ENCODE measurements around the gene C1GALT1C1L.
A peak's percentile ranks its signal among the peaks of the same experiment; 100 is the strongest.
"Not testable (repeated sequence)": the region's sequence is repeated elsewhere in the genome, so short reads cannot be mapped to it uniquely, and the experiment has no call there.

Gene C1GALT1C1L

DNA sequence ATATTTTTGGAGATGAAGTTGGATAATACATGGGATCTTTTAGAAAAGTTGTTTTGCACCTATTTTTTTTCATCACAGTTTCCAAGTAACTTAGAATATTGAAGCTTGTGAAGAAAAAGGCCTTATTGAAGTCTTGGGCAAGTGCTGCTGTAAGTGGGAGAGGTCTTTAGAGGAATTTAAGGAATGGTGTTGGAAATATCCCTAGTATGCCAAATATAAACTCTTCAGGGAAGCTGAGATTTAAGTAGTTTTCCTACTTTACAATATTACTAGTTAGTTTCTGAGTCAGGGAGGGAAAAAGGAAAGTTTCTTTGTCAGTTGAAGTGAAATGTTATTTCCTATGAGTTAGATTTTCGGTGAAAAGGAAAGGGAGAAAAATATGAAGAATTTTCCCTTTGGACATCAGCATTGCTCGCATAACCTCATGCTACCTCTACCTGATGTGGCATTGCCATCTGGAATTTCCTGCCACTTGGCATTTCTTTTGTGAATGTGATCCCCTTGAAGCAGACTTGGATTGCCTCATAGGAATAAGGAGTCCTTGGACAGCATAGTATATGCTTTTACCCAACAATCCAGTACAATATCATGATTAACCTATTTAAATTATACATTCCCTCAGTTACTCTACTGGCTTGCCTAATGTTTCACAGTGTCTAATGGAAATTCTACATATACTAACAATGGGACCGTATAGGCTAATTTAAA, 27.1 kb downstream of the C1GALT1C1L start:
- DNase-seq: no peak

DNA sequence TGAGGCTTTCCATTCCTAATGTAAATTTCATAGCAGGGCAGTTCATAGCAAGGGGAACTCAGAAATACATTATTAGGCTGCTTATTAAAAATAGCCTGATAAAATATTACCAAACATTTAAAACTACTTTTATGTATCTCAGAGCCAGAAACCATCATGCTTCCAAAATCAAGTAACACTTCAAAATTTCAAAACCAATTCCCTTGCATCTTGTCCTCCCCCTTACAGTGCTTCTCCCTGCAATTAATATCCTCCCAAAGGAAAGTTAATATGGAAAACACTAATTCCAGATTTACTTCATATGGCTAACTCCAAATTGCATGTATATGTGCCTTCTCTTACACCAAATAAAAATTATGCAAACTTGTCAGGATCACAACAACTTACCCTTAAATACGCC, 32.5 kb downstream of the C1GALT1C1L start:
- no peak for DNase-seq

DNA sequence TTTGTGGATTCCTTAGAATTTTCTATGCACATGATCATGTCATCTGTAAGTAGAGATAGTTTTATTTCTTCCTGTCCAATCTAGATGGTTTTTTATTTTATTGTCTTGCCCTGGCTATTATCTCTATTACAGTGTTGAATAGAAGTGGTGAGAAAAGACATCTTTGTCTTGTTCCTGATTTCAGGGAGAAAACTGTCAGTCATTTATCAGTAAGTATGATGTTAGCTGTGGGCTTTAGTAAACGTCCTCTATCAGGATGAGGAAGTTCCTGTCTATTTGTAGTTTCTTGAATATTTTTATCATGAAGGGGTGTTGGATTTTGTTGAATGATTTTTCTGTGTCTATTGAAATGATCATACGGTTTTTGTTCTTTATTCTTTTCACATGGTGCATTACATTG, 33.9 kb downstream of the C1GALT1C1L start:
- no peak for DNase-seq

DNA sequence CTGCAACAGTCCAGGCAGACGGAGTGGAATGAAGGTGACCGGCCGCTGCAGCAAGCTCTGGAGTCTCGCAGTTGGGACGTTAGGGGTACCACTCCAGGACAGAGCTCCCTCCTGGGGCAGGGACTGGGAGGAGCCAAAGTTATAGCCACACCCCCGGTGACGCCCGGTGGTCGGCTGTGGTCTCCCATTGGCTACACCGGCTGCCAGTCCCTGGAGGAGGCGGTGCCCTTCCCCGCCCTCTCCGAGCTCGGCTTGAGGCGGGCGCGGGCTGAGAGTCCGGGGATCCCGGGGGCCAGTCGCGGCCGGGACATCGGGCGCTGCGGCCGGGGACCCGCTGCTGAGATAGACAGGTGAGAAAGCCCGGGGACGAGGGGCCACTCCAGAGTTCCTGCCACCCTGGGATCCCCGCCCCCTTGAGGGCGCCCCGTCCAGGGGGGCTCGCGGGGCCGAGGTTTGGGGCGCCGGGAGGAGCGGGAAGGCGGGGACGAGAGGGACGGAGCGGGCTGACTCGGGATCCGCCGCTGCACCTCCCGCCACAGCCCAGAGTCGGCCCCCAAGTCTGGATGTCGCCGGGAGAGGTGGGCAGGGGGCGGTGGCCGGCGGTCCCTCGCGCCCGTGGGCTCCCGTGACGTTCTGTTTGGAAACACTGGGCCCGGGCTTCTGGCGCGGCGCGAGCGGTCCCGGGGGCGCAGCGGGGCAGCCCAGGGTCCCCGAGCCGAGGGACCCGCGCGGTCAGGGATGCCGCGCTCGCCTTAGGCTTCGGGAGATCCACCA, 39.0 kb downstream of the C1GALT1C1L start, which contains the start of gene PLEKHH2:
Gene PLEKHH2 (plus strand): TSS at position 231 of the 774 bp plus-strand sequence. CDS start 7,414 bp downstream, outside the sequence.
- DNase-seq: peak; percentile 44

DNA sequence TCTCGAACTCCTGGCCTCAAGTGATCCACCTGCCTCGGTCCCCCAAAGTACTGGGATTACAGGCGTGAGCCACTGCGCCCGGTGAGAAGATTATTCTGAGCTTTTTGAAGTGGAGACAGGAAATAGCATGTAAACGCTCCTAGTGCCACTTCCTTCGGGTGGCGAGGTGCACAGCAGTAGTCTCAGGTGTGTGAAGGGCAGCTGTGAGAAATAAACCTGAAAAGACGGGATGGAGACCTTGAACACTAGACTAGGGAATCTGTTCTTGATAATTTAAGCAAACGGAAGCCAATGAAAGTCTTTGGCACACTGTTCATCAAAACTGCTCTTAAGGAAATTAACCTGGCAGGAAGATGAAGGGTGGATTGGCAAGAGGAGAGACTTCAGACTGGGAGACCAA, 39.6 kb downstream of the C1GALT1C1L start:
- DNase-seq: no peak

DNA sequence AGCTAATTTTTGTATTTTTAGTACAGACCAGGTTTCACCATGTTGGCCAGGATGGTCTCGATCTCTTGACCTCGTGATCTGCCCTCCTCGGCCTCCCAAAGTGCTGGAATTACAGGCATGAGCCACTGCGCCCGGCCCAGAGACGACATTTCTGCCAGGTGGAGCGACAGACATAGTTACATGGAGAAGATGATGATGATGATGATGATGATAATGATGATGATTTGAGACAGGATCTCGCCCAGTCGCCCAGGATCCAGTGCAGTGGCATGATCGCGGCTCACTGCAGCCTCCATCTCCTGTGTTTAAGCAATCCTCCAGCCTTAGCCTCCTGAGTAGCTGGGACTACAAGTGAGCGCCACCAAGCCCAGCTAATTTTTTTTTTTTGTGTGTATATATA, 40.1 kb downstream of the C1GALT1C1L start:
- DNase-seq: not testable (repeated sequence)

DNA sequence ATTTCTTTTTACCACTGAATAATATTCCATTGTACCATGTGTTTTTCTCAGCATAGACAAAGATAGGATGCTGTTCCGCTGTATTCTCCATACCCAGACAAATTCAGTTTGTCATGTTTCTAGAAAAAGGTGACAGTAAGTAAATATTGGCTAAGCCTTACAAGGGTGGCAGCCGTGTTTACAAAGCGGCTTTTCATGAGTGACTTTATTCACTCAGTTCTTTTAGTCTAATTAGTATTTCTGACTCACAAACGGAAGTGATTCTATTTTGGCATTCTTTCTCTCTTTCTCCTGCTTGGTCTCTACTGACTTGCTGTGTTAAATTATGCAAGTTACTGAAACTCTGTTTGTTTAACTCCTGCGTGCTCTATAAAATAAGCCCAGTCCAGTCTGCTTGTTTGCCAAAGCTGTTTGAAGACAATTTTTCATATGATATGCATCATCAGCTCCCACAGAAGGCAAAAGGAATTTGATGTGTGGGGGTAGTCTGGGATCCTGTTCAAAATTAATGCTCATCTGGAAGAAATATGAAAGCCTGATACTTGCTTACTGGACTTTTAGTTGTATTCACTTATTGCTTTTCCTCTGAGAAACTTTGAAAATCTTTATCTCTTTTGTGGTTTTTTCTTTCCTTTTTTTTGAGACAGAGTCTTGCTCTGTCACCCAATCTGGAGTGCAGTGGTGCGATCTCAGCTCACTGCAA, 41.5 kb downstream of the C1GALT1C1L start:
- no peak for DNase-seq

DNA sequence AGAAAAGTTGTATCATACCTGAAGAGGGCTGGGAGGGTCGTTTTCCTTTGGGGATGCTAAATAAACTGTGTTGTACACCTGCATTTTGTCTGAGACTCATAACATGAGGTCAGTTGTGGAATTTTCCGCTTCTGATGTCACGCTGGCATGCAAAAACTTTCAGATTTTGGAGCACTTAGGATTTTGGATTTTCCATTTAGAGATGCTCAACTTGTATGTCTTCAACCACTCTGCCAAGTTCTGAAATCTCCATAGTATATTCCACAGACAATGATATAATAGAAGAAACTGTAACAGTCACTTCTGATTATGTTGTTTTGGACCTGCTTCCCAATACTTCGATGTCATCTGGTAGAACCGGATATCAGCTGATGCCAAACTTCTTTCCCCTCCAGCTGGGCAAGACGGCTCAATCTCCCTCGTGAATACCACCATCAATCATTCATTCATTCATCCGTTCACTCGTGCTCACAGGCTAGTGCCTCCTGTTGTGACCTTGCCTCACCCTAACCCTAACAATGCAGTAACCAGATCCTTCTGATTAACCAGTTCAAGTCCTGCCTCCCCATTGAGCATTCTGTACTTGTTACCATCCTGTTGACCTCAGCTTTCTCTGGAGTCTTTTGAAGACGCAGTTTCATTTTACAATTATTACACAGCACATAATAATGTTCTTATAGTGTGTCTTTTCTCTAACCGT, 44.5 kb downstream of the C1GALT1C1L start:
- DNase-seq: no peak
